Upper lobe of right lung (tissue), 1 donor: ENCODE results near the gene SDK2. TPM values are rescaled to one million over a fixed set of nuclear protein-coding genes. Genes with fewer than 3 reads are reported as not detected.

ENCODE experiments used
- ATAC-seq: fragments of 200-7000 bp; cut with Tn5 transposase; one replicate; pipeline ENCODE4 v1.9.1; 2020; ENCODE audit warnings: mild to moderate bottlenecking, moderate library complexity
- DNase-seq: peaks from one replicate; pipeline ENCODE4 v3.0.0-alpha.2; 2020
- H3K27ac ChIP-seq: fragments of 200-600 bp; one replicate; pipeline ENCODE4 v1.8.0; 2022
- H3K27me3 ChIP-seq: fragments of 200-600 bp; one replicate; pipeline ENCODE4 v1.8.0; 2022; ENCODE audit warnings: mild to moderate bottlenecking
- H3K36me3 ChIP-seq: fragments of 200-600 bp; one replicate; pipeline ENCODE4 v1.8.0; 2022
- H3K4me1 ChIP-seq: fragments of 200-600 bp; one replicate; pipeline ENCODE4 v1.8.0; 2022
- H3K4me3 ChIP-seq: fragments of 200-600 bp; one replicate; pipeline ENCODE4 v1.8.0; 2022; ENCODE audit warnings: mild to moderate bottlenecking
- H3K9me3 ChIP-seq: fragments of 200-600 bp; one replicate; pipeline ENCODE4 v1.8.0; 2022
- intact Hi-C: fragments of 100-400 bp; cut with DNase I; formaldehyde crosslinking; loops from one replicate; pipeline ENCODE4 v1.11.0; 2022
- long read RNA-seq: library from polyadenylated mRNA; unstranded; transcript quantifications from one replicate; pipeline ENCODE4 v2.0.0, GENCODE V29; 2021
- total RNA-seq: library from RNA; stranded (reverse); fragmentation: NEBNext Ultra II Directional; extraction: Animal tissue kit (Norgen Biotek cat#: 25700); gene quantifications from one replicate; pipeline ENCODE4 v1.2.1, GENCODE V29; 2021
- TF ChIP-seq, protein P1 (sequence below): fragments of 200-600 bp; IDR thresholded peaks from one replicate; pipeline ENCODE4 v1.8.0; 2022; ENCODE audit warnings: antibody characterized with exemption
- donor health status: DM: no; HTN: yes; CAD: no; lungs with severe emphysema.

The SDK2 gene, protein sequence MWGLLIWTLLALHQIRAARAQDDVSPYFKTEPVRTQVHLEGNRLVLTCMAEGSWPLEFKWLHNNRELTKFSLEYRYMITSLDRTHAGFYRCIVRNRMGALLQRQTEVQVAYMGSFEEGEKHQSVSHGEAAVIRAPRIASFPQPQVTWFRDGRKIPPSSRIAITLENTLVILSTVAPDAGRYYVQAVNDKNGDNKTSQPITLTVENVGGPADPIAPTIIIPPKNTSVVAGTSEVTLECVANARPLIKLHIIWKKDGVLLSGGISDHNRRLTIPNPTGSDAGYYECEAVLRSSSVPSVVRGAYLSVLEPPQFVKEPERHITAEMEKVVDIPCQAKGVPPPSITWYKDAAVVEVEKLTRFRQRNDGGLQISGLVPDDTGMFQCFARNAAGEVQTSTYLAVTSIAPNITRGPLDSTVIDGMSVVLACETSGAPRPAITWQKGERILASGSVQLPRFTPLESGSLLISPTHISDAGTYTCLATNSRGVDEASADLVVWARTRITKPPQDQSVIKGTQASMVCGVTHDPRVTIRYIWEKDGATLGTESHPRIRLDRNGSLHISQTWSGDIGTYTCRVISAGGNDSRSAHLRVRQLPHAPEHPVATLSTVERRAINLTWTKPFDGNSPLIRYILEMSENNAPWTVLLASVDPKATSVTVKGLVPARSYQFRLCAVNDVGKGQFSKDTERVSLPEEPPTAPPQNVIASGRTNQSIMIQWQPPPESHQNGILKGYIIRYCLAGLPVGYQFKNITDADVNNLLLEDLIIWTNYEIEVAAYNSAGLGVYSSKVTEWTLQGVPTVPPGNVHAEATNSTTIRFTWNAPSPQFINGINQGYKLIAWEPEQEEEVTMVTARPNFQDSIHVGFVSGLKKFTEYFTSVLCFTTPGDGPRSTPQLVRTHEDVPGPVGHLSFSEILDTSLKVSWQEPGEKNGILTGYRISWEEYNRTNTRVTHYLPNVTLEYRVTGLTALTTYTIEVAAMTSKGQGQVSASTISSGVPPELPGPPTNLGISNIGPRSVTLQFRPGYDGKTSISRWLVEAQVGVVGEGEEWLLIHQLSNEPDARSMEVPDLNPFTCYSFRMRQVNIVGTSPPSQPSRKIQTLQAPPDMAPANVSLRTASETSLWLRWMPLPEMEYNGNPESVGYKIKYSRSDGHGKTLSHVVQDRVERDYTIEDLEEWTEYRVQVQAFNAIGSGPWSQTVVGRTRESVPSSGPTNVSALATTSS (N-terminal part only)
- total RNA-seq, result 2.3 TPM
- long read RNA-seq, partial matches to known transcripts, result 2 of 3 reads
- long read RNA-seq, other reads (novel, unspliced or antisense), result 1 of 3 reads

DNA sequence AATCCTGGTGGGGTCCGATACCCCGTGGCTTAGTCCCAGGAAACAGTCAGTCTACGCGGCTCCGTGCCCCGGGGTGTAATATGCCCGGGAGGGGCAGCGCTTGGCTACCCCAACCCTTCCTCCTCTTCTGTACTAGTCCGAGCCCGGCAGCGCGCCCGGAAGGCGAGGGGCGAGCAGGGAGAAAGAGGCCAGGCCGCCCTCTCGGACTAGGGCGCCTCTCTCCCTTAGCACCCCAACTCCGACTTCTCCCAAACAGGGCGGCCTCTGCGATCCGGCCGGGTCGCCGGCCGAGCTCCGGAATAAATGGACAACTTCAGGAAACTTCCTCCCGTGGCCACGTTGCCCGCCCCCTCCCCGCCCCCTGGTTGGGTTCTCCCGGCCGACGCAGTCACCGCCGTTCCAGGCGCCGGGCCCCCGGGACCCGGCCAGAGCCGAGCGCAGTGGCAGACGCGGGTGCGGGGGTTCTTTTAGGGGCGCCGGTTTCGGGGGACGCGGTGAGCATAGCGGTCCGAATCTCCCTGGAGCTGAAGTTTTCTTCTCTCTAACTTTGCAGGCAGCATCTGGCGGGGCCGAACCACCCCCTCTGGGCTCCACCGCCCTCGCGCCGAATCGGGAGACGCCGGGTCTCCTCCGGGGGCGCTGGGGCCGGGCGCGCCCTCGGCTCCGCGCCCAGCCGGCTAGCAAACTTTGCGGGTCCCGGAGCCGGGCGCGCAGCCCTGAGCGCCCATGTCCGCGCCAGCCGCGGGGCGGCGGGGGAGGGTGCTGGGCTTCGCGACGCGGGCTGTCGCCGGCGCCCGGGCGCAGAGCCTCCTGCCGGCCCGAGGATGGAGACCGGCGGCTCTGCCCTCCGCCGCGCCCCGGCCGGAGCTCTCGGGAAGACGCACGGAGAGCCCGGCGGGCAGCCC is at the start of gene SDK2:
Gene SDK2 (minus strand): TSS at position 301 of the 905 bp plus-strand sequence. CDS start 357 bp downstream, outside the sequence.
- H3K4me3 ChIP-seq, result peak within 1 kb of the TSS; percentile 48

DNA sequence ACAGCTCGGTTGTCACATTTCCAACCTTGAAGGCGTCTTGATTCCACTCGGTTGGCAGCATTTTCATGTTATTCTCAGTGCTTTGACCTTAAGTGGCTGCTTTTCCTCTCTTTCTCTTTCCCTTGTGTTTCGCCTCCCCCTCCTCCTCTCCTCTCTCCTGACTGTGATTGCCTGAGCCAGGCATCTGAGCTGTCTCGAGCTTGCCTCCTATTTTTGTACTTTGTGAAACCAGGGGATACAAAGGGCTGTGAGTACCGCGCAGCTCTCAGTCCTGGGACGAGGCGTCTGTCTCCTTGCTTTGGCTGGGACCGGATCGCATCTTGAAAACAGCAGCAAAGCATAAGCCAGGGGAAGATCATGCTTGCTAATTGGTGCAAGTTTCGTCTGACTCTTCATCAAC is 48.8 kb upstream of the SDK2 start:
- Histone ChIP-seq H3K36me3 (no peaks in the 10 kb centered on the region), H3K4me1 (no peaks in the 10 kb centered on the region), H3K9me3 (no peaks in the 10 kb centered on the region), H3K4me3 (no peak overlapping the region), H3K27ac (no peak overlapping the region), H3K27me3 (no peaks in the 10 kb centered on the region)
- intact Hi-C loops, result no loop called here
- no peak for ATAC-seq
- TF ChIP-seq, protein P1, sequence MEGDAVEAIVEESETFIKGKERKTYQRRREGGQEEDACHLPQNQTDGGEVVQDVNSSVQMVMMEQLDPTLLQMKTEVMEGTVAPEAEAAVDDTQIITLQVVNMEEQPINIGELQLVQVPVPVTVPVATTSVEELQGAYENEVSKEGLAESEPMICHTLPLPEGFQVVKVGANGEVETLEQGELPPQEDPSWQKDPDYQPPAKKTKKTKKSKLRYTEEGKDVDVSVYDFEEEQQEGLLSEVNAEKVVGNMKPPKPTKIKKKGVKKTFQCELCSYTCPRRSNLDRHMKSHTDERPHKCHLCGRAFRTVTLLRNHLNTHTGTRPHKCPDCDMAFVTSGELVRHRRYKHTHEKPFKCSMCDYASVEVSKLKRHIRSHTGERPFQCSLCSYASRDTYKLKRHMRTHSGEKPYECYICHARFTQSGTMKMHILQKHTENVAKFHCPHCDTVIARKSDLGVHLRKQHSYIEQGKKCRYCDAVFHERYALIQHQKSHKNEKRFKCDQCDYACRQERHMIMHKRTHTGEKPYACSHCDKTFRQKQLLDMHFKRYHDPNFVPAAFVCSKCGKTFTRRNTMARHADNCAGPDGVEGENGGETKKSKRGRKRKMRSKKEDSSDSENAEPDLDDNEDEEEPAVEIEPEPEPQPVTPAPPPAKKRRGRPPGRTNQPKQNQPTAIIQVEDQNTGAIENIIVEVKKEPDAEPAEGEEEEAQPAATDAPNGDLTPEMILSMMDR, result no peak
- no peak for DNase-seq

More for the DNA sequence above, at the start of gene SDK2:
- H3K4me1 ChIP-seq, result peaks cover 18% of the 10 kb centered on the region
- intact Hi-C loops, result loop anchor here (10.0 kb wide), 1 partner anchor 310 kb away; no protein-coding TSS in a partner anchor
- peaks cover 70% of the 10 kb centered on the region for H3K27me3 ChIP-seq
- DNase-seq (peak; percentile 62), ATAC-seq (peak; percentile 8)
- no peaks in the 10 kb centered on the region for H3K36me3 ChIP-seq
- no peaks in the 10 kb centered on the region for H3K9me3 ChIP-seq
- TF ChIP-seq, protein P1, result no peak
- no peak within 1 kb of the TSS for H3K27ac ChIP-seq

DNA sequence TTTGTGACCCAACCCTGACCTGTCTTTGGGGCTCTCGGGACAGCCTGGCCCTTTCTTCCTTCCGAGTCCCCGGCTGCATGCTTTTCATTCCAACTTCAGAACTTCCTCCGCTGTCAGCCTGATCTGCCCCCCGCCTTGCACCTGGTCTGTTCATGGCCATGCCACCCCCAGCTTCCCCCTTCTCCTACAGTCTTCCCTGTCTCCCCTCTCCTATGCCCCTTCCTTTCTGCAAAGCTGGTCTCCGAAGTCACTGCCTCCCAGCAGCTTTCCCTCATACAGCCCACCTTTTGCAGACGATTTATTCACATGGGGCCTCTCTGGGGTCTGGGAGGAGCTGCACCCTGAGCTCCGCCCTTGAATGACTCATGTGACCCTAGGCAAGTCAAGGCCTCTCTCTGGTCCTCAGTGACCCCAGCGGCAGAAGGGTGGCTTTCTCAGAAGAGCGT is 47.1 kb upstream of the SDK2 start:
- TF ChIP-seq, protein P1, result no peak
- no peaks in the 10 kb centered on the region for H3K9me3 ChIP-seq
- DNase-seq (no peak), ATAC-seq (no peak)
- no peak overlapping the region for H3K4me3 ChIP-seq
- H3K27ac ChIP-seq, result no peak overlapping the region
- intact Hi-C loops, result no loop called here
- H3K4me1 ChIP-seq, result no peaks in the 10 kb centered on the region
- no peaks in the 10 kb centered on the region for H3K36me3 ChIP-seq
- no peaks in the 10 kb centered on the region for H3K27me3 ChIP-seq

DNA sequence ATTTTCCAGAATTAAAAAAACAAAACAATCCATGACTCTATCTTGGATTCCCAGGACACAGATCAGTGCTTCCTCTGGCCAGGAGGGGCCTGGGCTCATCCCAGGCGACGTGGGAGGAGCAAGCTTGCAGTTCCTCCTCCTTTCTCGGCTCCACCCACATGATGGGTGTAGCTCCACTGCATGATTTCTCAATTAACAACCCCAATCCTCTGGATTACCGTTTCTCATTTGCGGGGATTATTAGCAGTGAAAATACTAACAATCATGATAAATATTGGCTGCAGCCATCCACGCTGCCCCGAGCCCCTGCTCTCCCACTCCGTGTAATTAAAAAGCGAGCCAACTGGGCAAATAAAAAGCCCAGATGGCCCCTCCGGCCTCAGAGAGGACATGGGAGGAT is 46.4 kb upstream of the SDK2 start:
- Histone ChIP-seq H3K36me3 (no peaks in the 10 kb centered on the region), H3K9me3 (no peaks in the 10 kb centered on the region), H3K4me3 (no peak overlapping the region), H3K27me3 (no peaks in the 10 kb centered on the region), H3K4me1 (no peaks in the 10 kb centered on the region), H3K27ac (no peak overlapping the region)
- DNase-seq (no peak), ATAC-seq (peak; percentile 71)
- intact Hi-C loops, result no loop called here
- TF ChIP-seq, protein P1, result no peak
